GM18505 (cell line): ENCODE data around the gene TTF2.
A peak's percentile ranks its signal among the peaks of the same experiment; 100 is the strongest.

Experiments
- ATAC-seq: cut with Tn5 transposase; IDR thresholded peaks from one replicate; pipeline ENCODE4 v1.9.1; 2021; ENCODE audit not compliant: unreplicated experiment
- POLR2A ChIP-seq: IDR thresholded peaks from 4 replicates; pipeline ENCODE4 v1.6.1; 2011; ENCODE audit warnings: borderline replicate concordance; ENCODE audit not compliant: insufficient read depth, insufficient read length; ENCODE audit errors: extremely low read depth

TTF2 gene

GRCh38 chr1:117032681-117033539, 27.2 kb upstream of the TTF2 start:
- ATAC-seq, result no peak
- no peak for TF ChIP-seq POLR2A

GRCh38 chr1:117033772-117034171, 26.4 kb upstream of the TTF2 start:
- no peak for TF ChIP-seq POLR2A
- no peak for ATAC-seq

DNA sequence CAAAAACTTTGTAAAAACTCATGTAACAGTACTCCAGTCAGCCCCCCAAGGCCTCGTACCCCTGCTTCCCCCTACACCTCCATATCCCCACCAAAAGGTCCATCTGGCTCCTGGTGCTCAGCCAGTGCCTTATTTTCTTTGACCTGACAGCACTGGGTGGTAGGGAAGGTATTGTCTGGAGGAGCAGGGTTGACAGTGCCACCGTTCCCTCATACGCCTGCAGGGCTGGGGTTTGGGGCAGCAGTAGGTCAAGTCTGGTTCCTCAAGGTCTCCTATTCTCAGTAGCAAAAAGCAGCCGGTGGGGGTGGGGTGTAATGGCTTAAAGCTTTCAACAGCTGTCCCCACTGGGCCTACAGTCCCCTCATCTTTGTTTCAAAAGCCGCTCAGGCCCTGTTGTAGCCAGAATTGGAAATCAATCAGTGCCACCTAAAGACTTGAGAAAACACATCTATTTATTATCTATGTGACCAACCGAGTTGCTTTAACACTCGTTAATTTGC, 25.3 kb upstream of the TTF2 start:
- ATAC-seq, result no peak
- TF ChIP-seq POLR2A, result no peak

DNA sequence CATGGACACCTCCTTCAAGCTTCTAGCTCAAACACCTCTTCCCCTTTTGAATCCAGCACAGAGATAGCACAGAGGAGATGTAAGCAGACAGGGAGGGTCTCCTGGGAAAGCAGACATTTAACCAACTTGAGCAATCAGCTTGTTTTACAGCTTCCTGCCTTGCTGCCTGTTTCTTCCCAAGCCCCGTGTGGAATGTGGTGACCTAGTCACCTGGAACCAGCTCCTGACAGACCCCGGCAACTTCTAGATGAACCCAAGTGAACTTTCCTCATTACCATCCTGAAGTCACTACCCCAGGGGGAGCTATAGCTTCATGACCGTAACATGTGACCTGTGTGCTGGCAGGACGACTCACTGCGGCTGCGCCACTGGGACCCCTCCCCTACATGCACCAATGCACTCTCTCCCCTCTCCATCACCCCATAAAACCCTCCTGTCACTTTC, 24.1 kb upstream of the TTF2 start:
- ATAC-seq, result no peak
- no peak for TF ChIP-seq POLR2A

DNA sequence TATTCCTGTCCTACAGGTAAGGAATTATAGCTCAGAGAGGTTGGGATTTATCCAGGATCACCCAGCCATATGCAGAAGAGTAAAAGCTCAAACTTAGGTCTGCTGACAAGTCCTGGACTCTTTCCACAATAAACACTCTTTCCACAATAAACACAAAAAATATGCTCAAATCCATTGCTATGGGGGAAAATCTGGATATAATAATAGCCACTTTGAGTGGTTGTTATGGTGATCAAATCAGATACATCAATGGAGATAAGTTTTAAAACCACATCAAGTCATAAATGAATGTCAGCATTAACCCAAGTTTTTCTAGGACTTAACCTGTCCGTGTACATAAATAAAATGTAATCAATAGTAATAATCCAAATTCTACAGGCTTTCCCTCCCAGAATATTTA, 22.3 kb upstream of the TTF2 start:
- no peak for ATAC-seq
- no peak for TF ChIP-seq POLR2A

DNA sequence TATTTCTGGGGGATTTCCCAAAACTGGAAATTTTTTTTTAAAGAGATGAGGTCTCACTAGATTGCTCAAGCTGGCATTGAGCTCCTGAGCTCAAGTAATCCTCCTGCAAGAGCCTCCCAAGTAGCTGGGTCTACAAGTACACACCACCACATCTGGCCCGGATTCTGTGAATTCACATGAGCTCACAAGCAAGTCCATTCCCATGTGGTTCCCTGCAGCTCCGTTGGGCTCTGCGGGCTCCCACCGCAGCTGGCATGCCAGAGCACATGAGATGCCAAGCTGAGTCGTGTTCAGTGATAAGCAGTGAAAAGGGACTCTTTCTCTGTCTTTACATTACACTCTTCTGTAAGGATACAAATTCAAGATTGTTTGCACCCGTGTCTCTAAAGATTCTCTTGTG, 21.9 kb upstream of the TTF2 start:
- TF ChIP-seq POLR2A, result no peak
- no peak for ATAC-seq

DNA sequence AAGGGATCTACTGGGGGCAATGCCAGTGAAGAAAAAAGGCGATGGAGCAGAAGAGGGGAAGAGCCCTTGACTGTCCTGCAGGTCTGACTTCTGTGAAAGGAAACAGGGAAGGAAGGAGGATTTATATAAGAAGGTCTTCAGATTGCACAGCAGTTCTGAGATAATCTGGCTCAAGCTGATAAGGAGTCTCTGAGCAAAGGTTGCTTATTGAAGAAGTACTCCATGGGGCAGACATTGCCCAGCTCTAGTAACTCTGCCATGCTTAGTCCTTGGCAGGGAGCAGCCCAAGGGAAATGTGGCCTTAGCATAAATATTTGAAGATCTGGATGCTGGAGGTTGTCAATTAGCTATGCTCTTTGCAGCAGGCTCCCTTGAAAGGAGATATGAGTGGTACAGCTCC, 15.9 kb upstream of the TTF2 start:
- TF ChIP-seq POLR2A, result no peak
- ATAC-seq, result no peak

- no peak for ATAC-seq
- no peak for TF ChIP-seq POLR2A
Observed at GRCh38 chr1:117045644-117046043, 14.5 kb upstream of the TTF2 start.

- ATAC-seq, result no peak
Observed at GRCh38 chr1:117046781-117047180, 13.3 kb upstream of the TTF2 start.

DNA sequence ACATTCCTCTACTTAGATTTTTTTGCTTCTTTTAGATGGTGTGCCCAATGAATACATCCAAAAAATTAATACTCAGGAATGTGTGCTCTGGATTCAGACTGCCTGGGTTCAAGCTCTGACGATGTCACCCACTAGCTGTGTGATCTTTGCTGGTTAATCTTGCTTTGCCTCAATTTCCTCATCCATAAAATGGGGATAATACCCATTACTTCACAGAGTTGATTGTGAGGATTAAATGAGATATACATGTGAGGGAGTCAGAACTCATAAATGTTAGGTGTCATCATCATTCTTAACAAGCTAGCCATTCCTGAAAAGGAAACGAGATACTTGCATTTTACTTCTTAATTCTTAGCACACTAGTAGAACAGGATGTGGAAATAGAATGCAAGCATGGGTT, 12.9 kb upstream of the TTF2 start:
- no peak for ATAC-seq
- no peak for TF ChIP-seq POLR2A

More at GRCh38 chr1:117046781-117047180, 13.3 kb upstream of the TTF2 start:
- TF ChIP-seq POLR2A, result no peak

GRCh38 chr1:117049857-117050256, 10.3 kb upstream of the TTF2 start:
- no peak for TF ChIP-seq POLR2A
- ATAC-seq, result no peak

GRCh38 chr1:117051224-117052064, 8.7 kb upstream of the TTF2 start:
- TF ChIP-seq POLR2A, result peak; percentile 61
- peak; percentile 70 for ATAC-seq

DNA sequence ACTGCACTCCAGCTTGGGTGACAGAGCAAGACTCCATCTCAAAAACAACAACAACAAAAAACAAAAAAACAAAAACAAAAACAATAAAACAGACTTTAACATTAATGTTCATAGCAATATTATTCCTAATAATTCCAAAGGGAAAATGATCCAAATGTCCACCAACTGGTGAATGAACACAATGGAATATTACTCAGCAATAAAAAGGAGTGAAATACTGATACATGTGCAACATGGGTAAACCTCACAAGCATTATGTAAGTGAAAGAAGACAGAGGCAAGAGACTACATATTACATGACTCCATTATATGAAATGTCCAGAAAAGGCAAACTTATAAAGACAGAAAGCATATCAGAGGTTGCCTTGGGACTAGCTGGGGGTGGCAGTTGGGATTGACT, 6.1 kb upstream of the TTF2 start:
- ATAC-seq, result no peak
- TF ChIP-seq POLR2A, result no peak

GRCh38 chr1:117058810-117059209, 1.3 kb upstream of the TTF2 start:
- TF ChIP-seq POLR2A, result no peak
- no peak for ATAC-seq

DNA sequence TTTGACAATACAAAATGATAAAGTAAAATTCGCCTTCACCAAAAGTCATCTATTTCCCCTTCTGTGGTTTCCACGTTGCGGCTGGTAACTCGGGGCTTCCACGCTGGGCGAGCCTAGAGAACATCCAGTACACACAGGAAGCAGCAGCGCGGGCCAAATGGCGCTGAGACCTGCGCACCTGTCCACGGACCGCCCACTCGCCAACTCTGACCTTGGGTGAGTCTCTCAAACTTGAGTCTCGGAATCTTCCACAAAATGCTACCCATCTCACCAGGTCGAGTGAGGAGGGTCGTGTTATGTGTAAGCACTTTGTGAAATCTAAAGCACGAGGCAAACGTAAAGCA, 820 bp upstream of the TTF2 start:
- peak; percentile 28 for ATAC-seq
- TF ChIP-seq POLR2A, result no peak
